ENCODE results near the gene PCSK1.

The PCSK1 gene

DNA sequence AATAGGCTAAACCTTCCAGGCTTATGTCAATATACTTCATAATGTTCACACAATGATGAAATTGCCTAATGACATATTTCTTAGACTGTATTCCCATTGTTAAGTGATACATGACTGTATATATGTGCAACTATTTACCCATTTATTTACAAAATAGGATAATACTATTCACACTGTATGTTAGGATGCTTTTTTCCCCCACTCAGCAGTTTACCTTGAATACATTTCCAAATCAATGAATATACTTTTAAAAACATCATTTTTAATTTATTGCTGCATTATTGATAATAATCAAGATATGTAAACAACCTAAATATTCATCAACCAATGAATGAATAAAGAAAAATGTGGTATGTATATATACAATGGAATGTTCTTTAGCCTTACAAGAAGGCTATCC, 55.5 kb downstream of the PCSK1 start:
- H3K27me3 Mint-ChIP-seq (ENCODE audit: low read depth): no peaks in the 10 kb centered on the region
- H3K4me3 Mint-ChIP-seq: no peak overlapping the region
- no peaks in the 10 kb centered on the region for H3K36me3 Mint-ChIP-seq (ENCODE audit: low read depth)
- no peaks in the 10 kb centered on the region for H3K4me1 Mint-ChIP-seq
- TF ChIP-seq CTCF (IDR thresholded peaks at IDR 0.05; ENCODE audit: unreplicated experiment in 3 of 3): no peak
- H3K27ac Mint-ChIP-seq: no peak overlapping the region
- no peaks in the 10 kb centered on the region for H3K9me3 Mint-ChIP-seq

GRCh38 chr5:96377167-96377566, 55.9 kb downstream of the PCSK1 start:
- Mint-ChIP-seq H3K4me1 (no peaks in the 10 kb centered on the region), H3K36me3 (ENCODE audit: low read depth) (no peaks in the 10 kb centered on the region), H3K27ac (no peak overlapping the region), H3K4me3 (no peak overlapping the region), H3K9me3 (no peaks in the 10 kb centered on the region), H3K27me3 (ENCODE audit: low read depth) (no peaks in the 10 kb centered on the region)
- TF ChIP-seq CTCF (IDR thresholded peaks at IDR 0.05; ENCODE audit: unreplicated experiment in 3 of 3): no peak

- Mint-ChIP-seq H3K4me3 (no peak overlapping the region), H3K4me1 (no peaks in the 10 kb centered on the region), H3K27ac (no peak overlapping the region), H3K36me3 (ENCODE audit: low read depth) (no peaks in the 10 kb centered on the region), H3K9me3 (no peaks in the 10 kb centered on the region), H3K27me3 (ENCODE audit: low read depth) (no peaks in the 10 kb centered on the region)
- TF ChIP-seq CTCF (IDR thresholded peaks at IDR 0.05; ENCODE audit: unreplicated experiment in 3 of 3): no peak
Measured at GRCh38 chr5:96374653-96375052, 58.4 kb downstream of the PCSK1 start.

- no peak for TF ChIP-seq CTCF (IDR thresholded peaks at IDR 0.05; ENCODE audit: unreplicated experiment in 3 of 3)
- no peak overlapping the region for H3K4me3 Mint-ChIP-seq
- no peak overlapping the region for H3K27ac Mint-ChIP-seq
- no peaks in the 10 kb centered on the region for H3K4me1 Mint-ChIP-seq
- H3K27me3 Mint-ChIP-seq (ENCODE audit: low read depth): no peaks in the 10 kb centered on the region
- no peaks in the 10 kb centered on the region for H3K36me3 Mint-ChIP-seq (ENCODE audit: low read depth)
- H3K9me3 Mint-ChIP-seq: no peaks in the 10 kb centered on the region
Measured at GRCh38 chr5:96373381-96373733, 59.7 kb downstream of the PCSK1 start.

GRCh38 chr5:96372726-96373380, 60.2 kb downstream of the PCSK1 start:
- H3K4me1 Mint-ChIP-seq: no peaks in the 10 kb centered on the region
- H3K36me3 Mint-ChIP-seq (ENCODE audit: low read depth): no peaks in the 10 kb centered on the region

More at GRCh38 chr5:96372726-96373380, 60.2 kb downstream of the PCSK1 start:
- no peak for TF ChIP-seq CTCF (IDR thresholded peaks at IDR 0.05; ENCODE audit: unreplicated experiment in 3 of 3)
- Mint-ChIP-seq H3K27ac (no peak overlapping the region), H3K27me3 (ENCODE audit: low read depth) (peaks cover 3% of the 10 kb centered on the region), H3K9me3 (peaks cover 2% of the 10 kb centered on the region), H3K4me3 (no peak overlapping the region)
